ENCODE data around the gene CEBPE.

The CEBPE gene

GRCh38 chr14:23118506-23119362, at the start of gene CEBPE:
CEBPE (minus strand) TSS chr14:23119255; CDS start chr14:23119091, 164 bp downstream.
- no peak for DNase-seq

- no peak for DNase-seq
Measured at GRCh38 chr14:23168246-23168645, 49.2 kb upstream of the CEBPE start.

GRCh38 chr14:23167116-23167847, 48.2 kb upstream of the CEBPE start:
- no peak for DNase-seq

GRCh38 chr14:23164949-23165348, 45.9 kb upstream of the CEBPE start:
- no peak for DNase-seq

GRCh38 chr14:23164250-23164649, 45.2 kb upstream of the CEBPE start:
- no peak for DNase-seq

GRCh38 chr14:23163830-23164229, 44.8 kb upstream of the CEBPE start:
- no peak for DNase-seq

GRCh38 chr14:23162800-23163199, 43.7 kb upstream of the CEBPE start:
- no peak for DNase-seq

GRCh38 chr14:23162005-23162404, 43.0 kb upstream of the CEBPE start:
- no peak for DNase-seq

GRCh38 chr14:23160924-23161522, 42.0 kb upstream of the CEBPE start:
- peak in 1 of 2 donors; percentile 47 for DNase-seq

GRCh38 chr14:23159532-23159931, 40.5 kb upstream of the CEBPE start:
- DNase-seq, result no peak

GRCh38 chr14:23158779-23159178, 39.7 kb upstream of the CEBPE start:
- no peak for DNase-seq

- no peak for DNase-seq
Measured at GRCh38 chr14:23154964-23155587, 36.0 kb upstream of the CEBPE start.

GRCh38 chr14:23153851-23154796, 35.1 kb upstream of the CEBPE start:
- DNase-seq, result no peak

GRCh38 chr14:23151342-23151741, 32.3 kb upstream of the CEBPE start:
- DNase-seq, result no peak

- DNase-seq, result no peak
Measured at GRCh38 chr14:23149745-23150144, 30.7 kb upstream of the CEBPE start.

- no peak for DNase-seq
Measured at GRCh38 chr14:23148591-23149249, 29.7 kb upstream of the CEBPE start.

- no peak for DNase-seq
Measured at GRCh38 chr14:23147676-23148075, 28.6 kb upstream of the CEBPE start.

GRCh38 chr14:23146980-23147379, 27.9 kb upstream of the CEBPE start:
- no peak for DNase-seq

GRCh38 chr14:23146351-23146910, 27.4 kb upstream of the CEBPE start:
- DNase-seq, result no peak

- DNase-seq, result no peak
Measured at GRCh38 chr14:23145794-23146350, 26.8 kb upstream of the CEBPE start.

- DNase-seq, result no peak
Measured at GRCh38 chr14:23143911-23144310, 24.9 kb upstream of the CEBPE start.

Data from CD4-positive, alpha-beta T cell treated with Interferon alpha-2 for 1 hour (primary cell).